T-cell (primary cell): ENCODE data around the gene NKAIN2. TPM values are rescaled to one million over a fixed set of nuclear protein-coding genes. Genes with fewer than 3 reads are reported as not detected.

ENCODE experiments used
- ATAC-seq, 4 experiments: fragments of 200-7000 bp in 3 of 4; fragments of 150-1000 bp in 1 of 4; cut with Tn5 transposase; replicated peaks in 1 of 4; 1 replicate in 3 of 4; 2 replicates in 1 of 4; pipeline ENCODE4 v1.10.0; 2021; ENCODE audit warnings: moderate library complexity in 3 of 4, mild to moderate bottlenecking in 2 of 4, moderate number of reproducible peaks in 1 of 4
- CTCF ChIA-PET, 2 donors: fragments of 300-600 bp; sonication (Branson Sonifier 250); formaldehyde crosslinking; loops; one replicate each; lab custom pipeline; 2022; ENCODE audit warnings: antibody characterized with exemption in 2 of 2; lab: Charles Lee
- POLR2A ChIA-PET, 2 donors: fragments of 300-600 bp; sonication (Branson Sonifier 250); formaldehyde crosslinking; loops; one replicate each; lab custom pipeline; 2022; ENCODE audit warnings: antibody characterized with exemption in 2 of 2; lab: Charles Lee
- DNase-seq, 35 experiments: peaks; one replicate each; pipeline versions ENCODE4 v3.0.0 to v3.0.0-alpha.2; 2013 to 2023
- H3K27ac ChIP-seq: one replicate; pipeline ENCODE4 v1.5.1; 2013; ENCODE audit warnings: low read length
- H3K27me3 ChIP-seq, 2 experiments: replicated peaks in 1 of 2; 1 replicate in 1 of 2; 2 replicates in 1 of 2; pipeline versions ENCODE4 v1.6.1 to v1.7.0; 2013; ENCODE audit warnings: low read length in 1 of 2, mixed read lengths in 1 of 2; ENCODE audit not compliant: control insufficient read depth in 2 of 2, insufficient read depth in 2 of 2; ENCODE audit errors: extremely low read depth in 1 of 2
- H3K36me3 ChIP-seq, 2 donors: 1 replicate in 1 of 2; 2 replicates in 1 of 2; pipeline versions ENCODE4 v1.6.1 to v1.7.0; 2013; ENCODE audit warnings: low read length in 1 of 2; ENCODE audit not compliant: control insufficient read depth in 2 of 2, insufficient read depth in 1 of 2; ENCODE audit errors: extremely low read depth in 1 of 2
- H3K4me1 ChIP-seq, 2 experiments: 1 replicate in 1 of 2; 2 replicates in 1 of 2; pipeline versions ENCODE4 v1.6.1 to v1.7.0; 2013; ENCODE audit warnings: low read length in 2 of 2, mixed read lengths in 1 of 2; ENCODE audit not compliant: insufficient read depth in 2 of 2, control insufficient read depth in 1 of 2; ENCODE audit errors: extremely low read depth in 1 of 2
- H3K4me3 ChIP-seq, 2 donors: 1 replicate in 1 of 2; 2 replicates in 1 of 2; pipeline versions ENCODE4 v1.5.1 to v1.7.0; 2013; ENCODE audit warnings: mild to moderate bottlenecking in 2 of 2, low read length in 1 of 2, moderate library complexity in 1 of 2; ENCODE audit not compliant: control insufficient read depth in 1 of 2; ENCODE audit errors: extremely low read depth in 1 of 2
- H3K9me3 ChIP-seq: 2 replicates; pipeline ENCODE4 v1.7.0; 2013
- H3K27ac Mint-ChIP-seq, 2 donors: one replicate each; pipeline ENCODE4 v1.8.0; 2020 to 2021; ENCODE audit warnings: mild to moderate bottlenecking in 2 of 2, mixed read lengths in 2 of 2
- H3K27me3 Mint-ChIP-seq, 2 donors: one replicate each; pipeline ENCODE4 v1.8.0; 2021 to 2022; ENCODE audit warnings: mixed read lengths in 2 of 2
- H3K36me3 Mint-ChIP-seq: one replicate; pipeline ENCODE4 v1.8.0; 2021; ENCODE audit warnings: mixed read lengths
- H3K4me1 Mint-ChIP-seq, 3 donors: one replicate each; pipeline ENCODE4 v1.8.0; 2020 to 2022; ENCODE audit warnings: mixed read lengths in 3 of 3, mild to moderate bottlenecking in 1 of 3
- H3K4me3 Mint-ChIP-seq, 3 donors: one replicate each; pipeline ENCODE4 v1.8.0; 2020 to 2022; ENCODE audit warnings: mild to moderate bottlenecking in 3 of 3, mixed read lengths in 3 of 3, moderate library complexity in 3 of 3
- H3K9me3 Mint-ChIP-seq, 3 donors: one replicate each; pipeline ENCODE4 v1.8.0; 2020 to 2022; ENCODE audit warnings: mixed read lengths in 3 of 3
- whole genome bisulfite sequencing: methylation state at CpG from one replicate; pipeline ENCODE4 v1.1.5; 2013; ENCODE audit warnings: missing lambda C conversion rate; ENCODE audit not compliant: insufficient coverage; 5-methylcytosine and 5-hydroxymethylcytosine counted together
- total RNA-seq, 35 experiments: library from RNA in 6 of 35; stranded (reverse) in 6 of 35; fragments of 120-200 nt in 1 of 35; gene quantifications; one replicate each; pipeline versions ENCODE4 v1.2.1 to v1.2.4 and lab custom pipeline; 2013 to 2026

NKAIN2 gene
- total RNA-seq, 5 donors from 2014 or later (not counting 1 experiment from before 2014, with no cell fraction given): 0.13 TPM; not detected in 4

DNA sequence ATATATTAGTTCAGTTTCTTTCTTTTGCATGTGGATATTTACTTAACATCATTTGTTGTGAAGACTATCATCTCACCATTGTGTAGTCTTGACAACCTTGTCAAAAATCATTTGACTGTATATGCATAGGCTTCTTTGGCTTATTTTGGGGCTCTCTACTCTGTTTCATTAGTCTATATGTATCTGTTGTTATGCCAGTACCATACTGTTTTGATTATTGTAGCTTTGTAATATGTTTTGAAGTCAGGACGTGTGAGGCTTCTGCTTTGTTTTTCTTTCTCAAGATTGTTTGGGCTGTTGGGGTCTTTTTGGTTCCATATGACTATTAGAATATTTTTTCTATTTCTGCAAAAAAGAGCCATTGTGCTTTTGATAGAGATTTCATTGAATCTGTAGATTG lies 870.4 kb downstream of the NKAIN2 start:
- ChIA-PET POLR2A (no interaction called here), CTCF (no interaction called here)
- H3K27me3 Mint-ChIP-seq: no peaks in the 10 kb centered on the region
- Histone ChIP-seq H3K9me3 (no peaks in the 10 kb centered on the region), H3K27ac (no peak overlapping the region), H3K4me3 (no peak overlapping the region), H3K36me3 (no peaks in the 10 kb centered on the region), H3K4me1 (no peaks in the 10 kb centered on the region), H3K27me3 (no peaks in the 10 kb centered on the region)
- H3K4me1 Mint-ChIP-seq: no peaks in the 10 kb centered on the region
- H3K9me3 Mint-ChIP-seq: peaks cover 24 to 40% (median 27%) of the 10 kb centered on the region in 3 donors
- WGBS: no CpG with 5 or more reads among the region's 1 CpG
- ATAC-seq (no peak), DNase-seq (no peak)
- no peaks in the 10 kb centered on the region for H3K36me3 Mint-ChIP-seq
- no peak overlapping the region for H3K4me3 Mint-ChIP-seq
- no peak overlapping the region for H3K27ac Mint-ChIP-seq

DNA sequence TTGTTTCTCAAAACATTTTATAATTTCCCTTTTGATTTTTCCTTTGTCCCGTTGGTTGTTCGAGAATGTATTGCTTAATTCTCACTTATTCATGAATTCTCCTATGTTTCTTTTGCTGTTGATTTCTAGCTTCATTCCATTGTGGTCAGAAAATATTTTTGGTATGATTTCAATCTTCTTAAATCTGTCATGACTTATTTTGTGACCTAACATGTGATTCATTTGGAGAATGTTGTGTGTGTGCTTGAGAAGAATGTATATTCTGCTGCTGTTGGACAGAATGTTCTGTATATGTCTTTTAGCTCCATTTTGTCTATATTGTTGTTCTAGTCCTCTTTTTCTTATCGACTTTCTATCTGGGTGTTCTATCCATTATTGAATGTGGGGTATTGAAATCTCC lies 872.4 kb downstream of the NKAIN2 start:
- Mint-ChIP-seq H3K27ac (no peak overlapping the region), H3K9me3 (peaks cover 20 to 38% (median 32%) of the 10 kb centered on the region in 3 donors), H3K4me1 (no peaks in the 10 kb centered on the region), H3K36me3 (no peaks in the 10 kb centered on the region), H3K27me3 (no peaks in the 10 kb centered on the region), H3K4me3 (no peak overlapping the region)
- ATAC-seq (no peak), DNase-seq (no peak)
- Histone ChIP-seq H3K4me3 (no peak overlapping the region), H3K27ac (no peak overlapping the region), H3K4me1 (no peaks in the 10 kb centered on the region), H3K36me3 (no peaks in the 10 kb centered on the region), H3K9me3 (no peaks in the 10 kb centered on the region), H3K27me3 (no peaks in the 10 kb centered on the region)
- ChIA-PET CTCF (no interaction called here), POLR2A (no interaction called here)
- WGBS: no CpG with 5 or more reads among the region's 3 CpGs

DNA sequence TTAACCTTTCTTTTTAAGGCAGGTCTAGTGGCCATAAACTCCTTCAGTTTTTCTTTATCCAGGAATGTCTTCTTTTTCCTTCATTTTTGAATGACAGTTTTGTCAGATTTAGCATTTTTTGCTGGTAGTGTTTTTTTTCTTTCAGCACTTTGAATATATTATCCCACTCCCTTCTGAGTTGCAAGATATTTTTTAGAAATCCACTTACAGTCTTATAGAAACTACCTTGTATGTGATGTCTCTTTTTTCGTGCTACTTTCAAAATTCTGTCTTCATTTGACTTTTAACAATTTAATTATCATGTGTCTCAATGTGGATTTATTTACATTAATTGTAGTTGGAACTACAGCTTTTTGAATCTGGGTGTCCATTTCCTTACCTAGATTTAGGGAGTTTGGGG lies 874.2 kb downstream of the NKAIN2 start:
- Histone ChIP-seq H3K27me3 (no peaks in the 10 kb centered on the region), H3K9me3 (no peaks in the 10 kb centered on the region), H3K27ac (no peak overlapping the region), H3K36me3 (no peaks in the 10 kb centered on the region), H3K4me1 (no peaks in the 10 kb centered on the region), H3K4me3 (no peak overlapping the region)
- CTCF ChIA-PET: no interaction called here
- no peak overlapping the region for H3K4me3 Mint-ChIP-seq
- no peaks in the 10 kb centered on the region for H3K4me1 Mint-ChIP-seq
- H3K27ac Mint-ChIP-seq: no peak overlapping the region
- H3K36me3 Mint-ChIP-seq: no peaks in the 10 kb centered on the region
- no peak for DNase-seq
- no CpG with 5 or more reads among the region's 1 CpG for WGBS
- no peak for ATAC-seq
- peaks cover 19 to 35% (median 32%) of the 10 kb centered on the region in 3 donors for H3K9me3 Mint-ChIP-seq
- POLR2A ChIA-PET: no interaction called here
- no peaks in the 10 kb centered on the region for H3K27me3 Mint-ChIP-seq

- no peaks in the 10 kb centered on the region for H3K27me3 Mint-ChIP-seq
- no peaks in the 10 kb centered on the region for H3K27me3 ChIP-seq
- WGBS: no CpG with 5 or more reads among the region's 2 CpGs
- no peak overlapping the region for H3K27ac ChIP-seq
- H3K4me1 ChIP-seq: no peaks in the 10 kb centered on the region
- H3K4me1 Mint-ChIP-seq: no peaks in the 10 kb centered on the region
- no peak for ATAC-seq
- no peaks in the 10 kb centered on the region for H3K36me3 ChIP-seq
- POLR2A ChIA-PET: no interaction called here
- H3K27ac Mint-ChIP-seq: no peak overlapping the region
- no peaks in the 10 kb centered on the region for H3K9me3 ChIP-seq
- H3K4me3 ChIP-seq: no peak overlapping the region
- no peaks in the 10 kb centered on the region for H3K36me3 Mint-ChIP-seq
- no peak overlapping the region for H3K4me3 Mint-ChIP-seq
- peaks cover 17 to 35% (median 27%) of the 10 kb centered on the region in 3 donors for H3K9me3 Mint-ChIP-seq
- DNase-seq: no peak
- CTCF ChIA-PET: no interaction called here
Observed at GRCh38 chr6:124679387-124679786, 875.7 kb downstream of the NKAIN2 start.

DNA sequence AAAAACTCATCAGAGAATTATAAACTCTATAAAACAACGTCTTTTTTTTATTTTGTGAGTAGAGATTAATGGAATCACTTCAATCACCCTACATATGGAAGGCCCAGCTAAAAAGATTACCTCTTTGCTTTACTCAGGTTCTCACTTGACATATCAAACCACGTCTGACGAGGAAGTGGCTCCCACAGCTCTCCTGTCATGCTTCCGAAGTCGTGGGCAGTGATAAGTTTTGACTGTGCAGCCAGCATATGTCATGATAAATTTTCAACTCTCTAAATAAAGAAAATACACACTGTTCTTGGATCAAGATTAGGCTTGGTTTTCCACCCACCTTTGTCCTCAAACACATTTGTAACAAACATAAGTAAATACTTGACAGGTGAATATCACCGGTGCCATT lies 879.1 kb downstream of the NKAIN2 start:
- ATAC-seq (no peak), DNase-seq (no peak)
- Histone ChIP-seq H3K4me1 (no peaks in the 10 kb centered on the region), H3K27ac (no peak overlapping the region), H3K27me3 (no peaks in the 10 kb centered on the region), H3K9me3 (no peaks in the 10 kb centered on the region), H3K36me3 (no peaks in the 10 kb centered on the region), H3K4me3 (no peak overlapping the region)
- ChIA-PET CTCF (no interaction called here), POLR2A (no interaction called here)
- H3K4me1 Mint-ChIP-seq: no peaks in the 10 kb centered on the region
- no peaks in the 10 kb centered on the region for H3K27me3 Mint-ChIP-seq
- peaks cover 0 to 16% (median 15%) of the 10 kb centered on the region in 3 donors for H3K9me3 Mint-ChIP-seq
- no peaks in the 10 kb centered on the region for H3K36me3 Mint-ChIP-seq
- 60% methylated on average over 1 of the region's 6 CpGs for WGBS
- H3K27ac Mint-ChIP-seq: no peak overlapping the region
- no peak overlapping the region for H3K4me3 Mint-ChIP-seq

GRCh38 chr6:124683507-124683906 lies 879.8 kb downstream of the NKAIN2 start:
- Mint-ChIP-seq H3K9me3 (peaks cover 0 to 12% (median 7%) of the 10 kb centered on the region in 3 donors), H3K36me3 (no peaks in the 10 kb centered on the region), H3K27ac (no peak overlapping the region), H3K4me1 (no peaks in the 10 kb centered on the region), H3K4me3 (no peak overlapping the region), H3K27me3 (no peaks in the 10 kb centered on the region)
- H3K9me3 ChIP-seq: no peaks in the 10 kb centered on the region
- no peak for ATAC-seq
- ChIA-PET POLR2A (no interaction called here), CTCF (no interaction called here)
- H3K36me3 ChIP-seq: no peaks in the 10 kb centered on the region
- H3K27me3 ChIP-seq: no peaks in the 10 kb centered on the region
- no peak for DNase-seq
- no peaks in the 10 kb centered on the region for H3K4me1 ChIP-seq
- no peak overlapping the region for H3K27ac ChIP-seq
- no peak overlapping the region for H3K4me3 ChIP-seq
- 72% methylated on average over 4 of the region's 4 CpGs for WGBS

DNA sequence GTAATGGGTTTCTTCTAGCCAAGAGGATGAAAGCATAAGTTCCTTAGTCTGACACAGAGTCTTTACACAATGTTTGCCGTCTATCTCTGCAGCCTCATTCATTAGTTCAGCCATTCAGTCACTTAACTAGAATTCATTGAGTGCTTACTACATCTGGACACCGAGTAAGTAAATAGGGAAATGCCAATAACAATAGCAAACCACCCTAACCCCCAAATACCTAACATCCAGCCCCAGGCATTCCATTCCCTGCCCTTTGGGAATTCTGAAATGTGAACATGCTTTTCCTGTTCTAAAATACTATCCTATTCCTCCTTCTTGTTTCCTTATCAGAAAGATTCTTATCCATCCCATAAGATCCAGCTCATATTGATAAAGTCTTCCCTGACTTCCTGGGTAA lies 881.0 kb downstream of the NKAIN2 start:
- Mint-ChIP-seq H3K9me3 (peaks cover 0 to 3% (median 0%) of the 10 kb centered on the region in 3 donors), H3K36me3 (no peaks in the 10 kb centered on the region), H3K27ac (no peak overlapping the region), H3K4me1 (no peaks in the 10 kb centered on the region), H3K4me3 (no peak overlapping the region), H3K27me3 (no peaks in the 10 kb centered on the region)
- H3K27me3 ChIP-seq: no peaks in the 10 kb centered on the region
- CTCF ChIA-PET: no interaction called here
- no CpG with 5 or more reads among the region's 2 CpGs for WGBS
- DNase-seq (no peak), ATAC-seq (no peak)
- H3K4me3 ChIP-seq: no peak overlapping the region
- no peaks in the 10 kb centered on the region for H3K9me3 ChIP-seq
- POLR2A ChIA-PET: no interaction called here
- H3K27ac ChIP-seq: no peak overlapping the region
- no peaks in the 10 kb centered on the region for H3K36me3 ChIP-seq
- no peaks in the 10 kb centered on the region for H3K4me1 ChIP-seq
